HEK293T (cell line): ENCODE measurements around the gene TMEM181.
"Not testable (repeated sequence)": the region's sequence is repeated elsewhere in the genome, so short reads cannot be mapped to it uniquely, and the experiment has no call there.

Experiments
- CTCF ChIA-PET: fragments of 350-600 bp; formaldehyde crosslinking; extraction: SDS; loops from one replicate; lab custom pipeline; 2021; ENCODE audit warnings: antibody characterized with exemption, inconsistent platforms; lab: Yijun Ruan, JAX
- POLR2A ChIA-PET: fragments of 350-600 bp; formaldehyde crosslinking; extraction: SDS; loops from one replicate; lab custom pipeline; 2020; ENCODE audit warnings: antibody characterized with exemption, inconsistent platforms; lab: Yijun Ruan, JAX
- DNase-seq: peaks from one replicate; pipeline ENCODE4 v3.0.0; 2012; ENCODE audit warnings: mixed read lengths; ENCODE audit errors: extremely low spot score
- ARNT ChIP-seq: fragments of 450-650 bp; IDR thresholded peaks from 2 replicates; pipeline ENCODE4 v1.6.1; 2017; ENCODE audit warnings: mild to moderate bottlenecking
- BHLHE40 ChIP-seq: fragments of 450-650 bp; IDR thresholded peaks from 2 replicates; pipeline ENCODE4 v1.6.1; 2016; ENCODE audit warnings: mild to moderate bottlenecking, moderate library complexity, borderline replicate concordance
- CTBP1 ChIP-seq: fragments of 450-650 bp; IDR thresholded peaks from 2 replicates; pipeline ENCODE4 v1.6.1; 2016; ENCODE audit warnings: borderline replicate concordance
- ELF4 ChIP-seq: fragments of 450-650 bp; IDR thresholded peaks from 2 replicates; pipeline ENCODE4 v1.6.1; 2017; ENCODE audit warnings: antibody characterized with exemption
- FOXA1 ChIP-seq: fragments of 450-650 bp; IDR thresholded peaks from 2 replicates; pipeline ENCODE4 v1.6.1; 2016; ENCODE audit warnings: mild to moderate bottlenecking
- FOXK2 ChIP-seq: fragments of 450-650 bp; IDR thresholded peaks from 2 replicates; pipeline ENCODE4 v1.6.1; 2016; ENCODE audit warnings: mild to moderate bottlenecking
- FOXM1 ChIP-seq: fragments of 450-650 bp; IDR thresholded peaks from 2 replicates; pipeline ENCODE4 v1.6.1; 2017; ENCODE audit warnings: mild to moderate bottlenecking, borderline replicate concordance
- HDGF ChIP-seq: fragments of 450-650 bp; IDR thresholded peaks from 2 replicates; pipeline ENCODE4 v1.6.1; 2017; ENCODE audit warnings: antibody characterized with exemption, borderline replicate concordance
- L3MBTL2 ChIP-seq: fragments of 450-650 bp; conservative IDR thresholded peaks from 2 replicates; pipeline ENCODE4 v1.6.1; 2016; ENCODE audit warnings: mild to moderate bottlenecking
- LEF1 ChIP-seq: fragments of 450-650 bp; IDR thresholded peaks from 2 replicates; pipeline ENCODE4 v1.6.1; 2017; ENCODE audit warnings: mild to moderate bottlenecking, borderline replicate concordance
- NFRKB ChIP-seq: fragments of 450-650 bp; IDR thresholded peaks from 2 replicates; pipeline ENCODE4 v1.6.1; 2016; ENCODE audit warnings: mild to moderate bottlenecking, moderate library complexity
- SP1 ChIP-seq: fragments of 450-650 bp; IDR thresholded peaks from 2 replicates; pipeline ENCODE4 v1.6.1; 2017
- SUZ12 ChIP-seq: fragments of 450-650 bp; IDR thresholded peaks from 2 replicates; pipeline ENCODE4 v1.6.1; 2016; ENCODE audit warnings: mild to moderate bottlenecking
- TARDBP ChIP-seq: fragments of 450-650 bp; IDR thresholded peaks from 2 replicates; pipeline ENCODE4 v1.6.1; 2016
- ZNF384 ChIP-seq: fragments of 450-650 bp; IDR thresholded peaks from 2 replicates; pipeline ENCODE4 v1.6.1; 2016
- TF ChIP-seq, protein P1 (sequence below): fragments of 450-650 bp; IDR thresholded peaks from 2 replicates; pipeline ENCODE4 v1.6.1; 2016

The TMEM181 gene

GRCh38 chr6:158653577-158654354, 93.9 kb downstream of the TMEM181 start:
- no peak for DNase-seq
- CTCF ChIA-PET = no interaction called here
- TF ChIP-seq ELF4 = no peak
- no peak for TF ChIP-seq FOXM1
- POLR2A ChIA-PET = interaction anchor here (3.0 kb wide), 1 partner anchor 9 kb away, joined by 11 read pairs; the partner anchor contains the start of gene DYNLT1

DNA sequence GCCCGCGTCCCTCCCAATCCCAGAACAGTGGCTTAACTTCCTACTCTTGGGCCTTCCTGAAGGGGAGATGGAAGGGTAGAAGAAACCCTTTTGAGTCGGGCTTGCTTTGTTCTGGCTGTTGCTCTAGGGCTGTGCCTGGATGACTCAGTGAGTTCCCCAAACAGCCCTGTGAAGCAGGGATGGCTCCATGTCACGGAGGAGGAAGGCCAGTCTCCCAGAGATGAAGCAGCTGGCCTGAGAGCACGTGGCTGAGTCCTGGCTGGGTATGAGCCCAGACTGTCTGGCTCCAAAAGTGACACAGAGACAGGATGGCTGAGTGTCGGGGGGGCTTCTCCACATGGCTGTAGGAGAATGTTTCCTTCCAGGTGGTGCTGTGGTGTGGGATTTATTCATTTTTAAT, 94.6 kb downstream of the TMEM181 start:
- ChIA-PET CTCF (interaction anchor here (1.0 kb wide), 1 partner anchor 10 kb away, joined by 3 read pairs; the partner anchor contains the start of gene DYNLT1), POLR2A (interaction anchor here (3.0 kb wide), 1 partner anchor 10 kb away, joined by 11 read pairs; the partner anchor contains the start of gene DYNLT1)
- no peak for DNase-seq
- TF ChIP-seq TARDBP (no peak), SUZ12 (no peak), ZNF384 (no peak), BHLHE40 (no peak), CTBP1 (no peak), NFRKB (no peak), FOXA1 (no peak), L3MBTL2 (no peak)
- TF ChIP-seq, protein P1, sequence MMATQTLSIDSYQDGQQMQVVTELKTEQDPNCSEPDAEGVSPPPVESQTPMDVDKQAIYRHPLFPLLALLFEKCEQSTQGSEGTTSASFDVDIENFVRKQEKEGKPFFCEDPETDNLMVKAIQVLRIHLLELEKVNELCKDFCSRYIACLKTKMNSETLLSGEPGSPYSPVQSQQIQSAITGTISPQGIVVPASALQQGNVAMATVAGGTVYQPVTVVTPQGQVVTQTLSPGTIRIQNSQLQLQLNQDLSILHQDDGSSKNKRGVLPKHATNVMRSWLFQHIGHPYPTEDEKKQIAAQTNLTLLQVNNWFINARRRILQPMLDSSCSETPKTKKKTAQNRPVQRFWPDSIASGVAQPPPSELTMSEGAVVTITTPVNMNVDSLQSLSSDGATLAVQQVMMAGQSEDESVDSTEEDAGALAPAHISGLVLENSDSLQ = no peak

DNA sequence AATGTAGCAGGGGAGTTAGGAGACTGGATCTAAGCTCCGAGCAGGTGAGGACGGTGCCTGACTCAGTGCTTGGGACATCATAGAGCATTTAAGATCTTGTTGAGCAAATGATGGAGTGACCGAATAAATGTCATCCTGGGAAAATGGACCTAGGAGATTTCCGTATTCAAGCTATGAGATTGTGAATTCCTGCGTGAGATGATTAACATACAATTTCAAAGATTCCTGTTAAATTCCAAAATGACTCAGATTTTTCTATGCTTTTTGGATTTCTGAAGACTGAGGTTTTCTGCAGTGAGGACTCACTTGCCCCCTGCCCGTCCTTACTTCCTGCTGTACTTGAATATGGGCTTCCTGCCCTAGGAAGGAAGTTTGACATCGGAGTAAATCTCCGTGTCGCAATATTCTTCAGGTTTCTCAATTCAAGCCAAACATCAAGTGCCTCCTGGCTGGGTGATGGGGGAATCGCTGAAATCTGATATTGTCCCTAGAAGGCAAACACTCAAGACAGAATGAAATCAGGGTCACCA, 95.1 kb downstream of the TMEM181 start:
- no peak for TF ChIP-seq BHLHE40
- no peak for TF ChIP-seq SP1
- no peak for TF ChIP-seq NFRKB
- TF ChIP-seq CTBP1 = no peak
- TF ChIP-seq ARNT = no peak
- no peak for TF ChIP-seq ZNF384
- TF ChIP-seq HDGF = no peak
- TF ChIP-seq FOXM1 = no peak
- POLR2A ChIA-PET = interaction anchor here (3.0 kb wide), 1 partner anchor 11 kb away, joined by 11 read pairs; the partner anchor contains the start of gene DYNLT1
- CTCF ChIA-PET = interaction anchor here (1.0 kb wide), 1 partner anchor 10 kb away, joined by 3 read pairs; the partner anchor contains the start of gene DYNLT1
- DNase-seq = no peak

DNA sequence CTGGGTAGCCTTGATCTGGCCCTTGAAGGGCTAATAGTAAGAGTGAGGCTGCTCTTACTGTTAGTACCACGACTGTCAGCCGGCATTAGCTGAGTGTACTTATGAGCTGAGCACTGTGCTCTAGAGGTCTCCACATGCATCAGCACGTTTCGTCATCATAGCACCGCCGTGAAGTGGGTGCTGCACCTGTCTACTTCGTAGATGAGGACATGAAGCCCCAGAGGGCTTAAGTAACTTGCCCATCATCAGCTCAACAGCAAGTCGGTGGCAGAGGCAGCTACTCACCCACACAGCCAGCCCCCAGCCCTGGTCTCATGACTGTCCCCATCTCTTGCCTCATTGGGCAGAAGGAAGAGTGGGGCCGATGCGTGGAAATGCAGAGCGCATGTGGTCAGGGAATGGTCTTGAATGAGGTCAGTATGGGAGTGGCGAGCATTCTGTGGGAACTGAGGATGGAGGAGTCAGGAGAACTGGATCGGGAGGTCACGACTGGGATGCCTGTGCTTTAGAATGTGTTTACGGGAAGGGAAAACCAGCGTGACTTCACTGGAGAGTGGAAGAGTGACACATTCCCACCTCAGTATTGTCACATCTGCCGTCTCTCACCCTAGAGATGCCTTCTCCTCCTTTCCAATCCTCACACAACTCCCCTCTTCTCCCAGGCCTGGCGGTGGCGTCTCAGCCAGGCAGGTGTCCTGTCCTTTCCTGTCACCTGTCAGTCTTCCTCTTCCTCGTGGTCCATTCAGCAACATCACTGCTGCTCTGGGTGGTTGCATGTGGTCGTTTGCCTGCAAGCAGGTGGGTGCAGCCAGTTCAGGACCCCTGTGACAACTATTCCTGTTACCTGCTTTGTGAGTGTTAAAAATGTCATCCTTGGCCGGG, 95.9 kb downstream of the TMEM181 start:
- no peak for DNase-seq
- ChIA-PET POLR2A (interaction anchor here (3.0 kb wide), 1 partner anchor 11 kb away, joined by 11 read pairs; the partner anchor contains the start of gene DYNLT1), CTCF (no interaction called here)
- no peak for TF ChIP-seq FOXA1
- no peak for TF ChIP-seq NFRKB
- TF ChIP-seq HDGF = no peak
- TF ChIP-seq ZNF384 = no peak
- TF ChIP-seq LEF1 = no peak
- TF ChIP-seq L3MBTL2 = no peak
- TF ChIP-seq FOXK2 = no peak
- TF ChIP-seq ELF4 = no peak
- no peak for TF ChIP-seq SP1
- TF ChIP-seq CTBP1 = no peak
- no peak for TF ChIP-seq TARDBP
- TF ChIP-seq ARNT = no peak
- TF ChIP-seq, protein P1 = no peak
- no peak for TF ChIP-seq SUZ12
- no peak for TF ChIP-seq FOXM1
- TF ChIP-seq BHLHE40 = no peak

- DNase-seq, CTCF ChIA-PET, POLR2A ChIA-PET: not testable (repeated sequence)
Observed at GRCh38 chr6:158656986-158657385, 97.1 kb downstream of the TMEM181 start.

GRCh38 chr6:158660333-158660754, 100.5 kb downstream of the TMEM181 start:
- peak; percentile 67 for DNase-seq
- TF ChIP-seq SP1 (no peak), ARNT (no peak), FOXA1 (no peak), LEF1 (no peak), BHLHE40 (no peak), ELF4 (no peak), L3MBTL2 (no peak), CTBP1 (no peak), SUZ12 (no peak), TARDBP (no peak), HDGF (no peak), FOXK2 (no peak), FOXM1 (no peak), NFRKB (no peak)
- TF ChIP-seq, protein P1 = no peak
- ChIA-PET POLR2A (interaction anchor here (1.0 kb wide), 1 partner anchor 16 kb away, joined by 6 read pairs; the partner anchor contains the start of gene DYNLT1), CTCF (interaction anchor here (0.6 to 2.7 kb wide), 17 partner anchors 9 to 781 kb away, joined by 3 to 21 read pairs (median 4); partner anchors contain the start of gene SYTL3)
